Endometrial microvascular endothelial cells (primary cell): ENCODE measurements around the gene PCP2. TPM values are rescaled to one million over a fixed set of nuclear protein-coding genes. Genes with fewer than 3 reads are reported as not detected.

Experiments used
- in situ Hi-C: cut with HindIII; loops from 2 replicates; pipeline ENCODE4 v1.10.0; 2017; ENCODE audit warnings: low sequenced_read_pairs, low pct_unique_long_range_greater_than_20kb; ENCODE audit errors: inconsistent ontology term
- total RNA-seq: library from RNA; depleted of rRNA; stranded (reverse); fragments of >200 nt; gene quantifications from one replicate; pipeline ENCODE4 v1.2.3, GENCODE V29; 2015; ENCODE audit errors: inconsistent ontology term

The PCP2 gene
- not detected for total RNA-seq

DNA sequence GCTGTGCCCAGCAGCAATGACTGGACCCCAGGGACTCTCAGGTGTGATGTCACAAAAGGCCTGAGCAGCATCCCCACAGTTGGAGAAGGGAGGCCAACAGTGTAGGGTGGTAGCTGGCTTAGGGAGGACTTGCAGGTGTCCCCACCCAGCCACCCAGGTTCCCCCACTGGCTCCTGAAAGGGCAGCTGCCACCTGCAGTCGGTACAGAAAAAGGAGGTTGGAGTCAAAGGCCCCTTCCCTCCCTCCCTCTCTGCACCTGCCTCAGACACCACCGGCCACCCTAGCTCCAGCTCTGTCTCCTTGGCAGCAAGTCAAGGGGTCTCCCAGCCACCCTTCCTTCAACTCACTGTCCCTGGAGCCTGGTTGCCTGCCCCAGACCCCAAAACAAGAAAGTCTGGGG is at the start of gene PCP2:
TSS of gene PCP2 (minus strand) at position 22 of the 400 bp plus-strand sequence. CDS start 262 bp downstream, outside the sequence.
- in situ Hi-C loops = no loop called here

DNA sequence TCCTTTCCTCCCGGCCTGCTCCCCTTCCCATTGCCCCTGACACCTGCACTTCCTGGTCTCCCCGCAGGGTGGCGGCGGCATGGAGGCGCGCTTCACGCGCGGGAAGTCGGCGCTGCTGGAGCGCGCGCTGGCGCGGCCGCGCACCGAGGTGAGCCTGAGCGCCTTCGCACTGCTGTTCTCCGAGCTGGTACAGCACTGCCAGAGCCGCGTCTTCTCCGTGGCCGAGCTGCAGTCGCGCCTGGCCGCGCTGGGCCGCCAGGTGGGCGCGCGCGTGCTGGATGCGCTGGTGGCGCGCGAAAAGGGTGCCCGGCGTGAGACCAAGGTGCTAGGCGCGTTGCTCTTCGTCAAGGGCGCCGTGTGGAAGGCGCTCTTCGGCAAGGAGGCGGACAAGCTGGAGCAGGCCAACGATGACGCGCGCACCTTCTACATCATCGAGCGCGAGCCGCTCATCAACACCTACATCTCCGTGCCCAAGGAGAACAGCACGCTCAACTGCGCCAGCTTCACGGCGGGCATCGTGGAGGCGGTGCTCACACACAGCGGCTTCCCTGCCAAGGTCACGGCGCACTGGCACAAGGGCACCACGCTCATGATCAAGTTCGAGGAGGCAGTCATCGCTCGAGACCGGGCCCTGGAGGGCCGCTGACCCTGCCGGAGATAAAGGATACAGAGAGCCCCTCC is 48.8 kb upstream of the PCP2 start:
- in situ Hi-C loops = no loop called here

DNA sequence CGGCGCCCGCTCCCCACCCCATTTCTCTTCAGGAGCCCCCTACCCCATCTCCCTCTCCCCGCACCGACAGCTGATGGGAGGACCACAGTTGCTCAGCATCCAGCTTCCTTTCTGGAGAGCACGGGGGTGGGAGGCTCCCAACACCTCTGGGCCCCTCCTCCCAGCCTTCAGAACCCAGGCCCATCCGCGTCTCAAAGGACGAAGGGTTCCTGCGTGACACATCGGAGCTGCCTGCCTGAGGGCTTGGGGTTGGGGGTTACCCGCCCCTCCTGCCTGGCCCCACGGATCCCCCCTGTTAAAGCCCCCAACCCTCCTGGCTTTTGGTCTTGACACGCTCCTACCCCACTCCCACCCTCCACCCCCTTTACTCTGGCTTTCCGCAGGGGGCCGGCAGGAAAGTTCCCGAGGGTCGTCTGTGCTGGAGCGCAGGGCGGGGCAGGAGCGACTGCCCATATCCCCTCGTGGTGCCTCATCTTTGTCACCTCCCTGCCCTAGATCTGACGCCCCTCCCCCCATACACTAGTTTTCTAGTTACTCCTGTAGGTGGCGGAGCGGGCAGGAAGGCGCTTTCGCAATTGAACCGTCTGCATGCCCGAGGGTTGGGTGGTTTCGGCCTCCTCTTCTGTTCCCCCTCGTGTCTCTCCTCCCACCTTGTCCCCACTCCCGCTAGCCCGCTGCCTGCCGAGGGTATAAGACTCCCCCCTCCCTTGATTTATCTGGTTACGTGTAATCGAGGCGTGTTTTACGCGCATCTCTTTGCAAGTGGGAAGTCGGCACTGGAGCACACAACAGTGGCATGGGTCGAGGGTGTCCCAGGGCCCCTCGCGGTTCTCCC is 48.0 kb upstream of the PCP2 start:
- in situ Hi-C loops = no loop called here

DNA sequence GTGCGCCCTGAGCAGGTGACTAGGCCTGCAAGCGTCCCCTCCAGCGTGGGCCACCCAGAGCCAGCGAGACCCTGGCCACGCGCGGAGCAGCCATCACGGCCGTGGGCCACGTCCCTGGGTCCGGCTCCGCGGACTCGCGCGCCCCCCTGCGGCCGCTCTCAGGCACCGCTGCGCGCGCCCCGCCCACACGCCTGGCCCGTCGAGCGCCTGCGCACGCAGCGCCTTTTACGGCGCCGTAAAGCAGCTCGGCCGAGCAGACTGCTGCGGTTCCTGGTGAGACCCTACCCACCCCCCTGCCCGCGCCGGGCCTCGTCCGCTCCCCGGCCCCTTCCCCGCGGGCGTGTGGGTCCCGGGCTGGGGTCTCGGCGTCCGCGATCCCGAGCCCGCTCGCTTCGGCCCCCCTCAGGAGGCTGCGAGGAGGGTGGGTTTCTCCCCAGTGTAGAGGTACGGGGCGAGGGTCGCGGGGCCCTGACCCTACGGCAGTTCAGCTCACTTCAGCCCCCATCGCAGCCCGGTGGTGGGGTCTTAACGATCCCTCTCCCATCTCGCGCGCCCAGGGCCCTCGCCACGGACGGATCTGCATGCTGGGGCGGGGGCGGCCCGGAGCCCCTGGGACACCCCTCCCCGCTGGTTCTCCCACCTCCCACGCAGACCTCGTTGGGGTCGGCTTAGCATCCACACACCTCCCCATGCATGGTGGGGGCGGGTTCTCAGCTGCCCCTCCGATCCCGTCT is 47.3 kb upstream of the PCP2 start, which contains the start of gene TRAPPC5:
TSS of gene TRAPPC5 (plus strand) at position 228 of the 734 bp plus-strand sequence. CDS start 1,421 bp downstream, outside the sequence.
- in situ Hi-C loops = no loop called here

DNA sequence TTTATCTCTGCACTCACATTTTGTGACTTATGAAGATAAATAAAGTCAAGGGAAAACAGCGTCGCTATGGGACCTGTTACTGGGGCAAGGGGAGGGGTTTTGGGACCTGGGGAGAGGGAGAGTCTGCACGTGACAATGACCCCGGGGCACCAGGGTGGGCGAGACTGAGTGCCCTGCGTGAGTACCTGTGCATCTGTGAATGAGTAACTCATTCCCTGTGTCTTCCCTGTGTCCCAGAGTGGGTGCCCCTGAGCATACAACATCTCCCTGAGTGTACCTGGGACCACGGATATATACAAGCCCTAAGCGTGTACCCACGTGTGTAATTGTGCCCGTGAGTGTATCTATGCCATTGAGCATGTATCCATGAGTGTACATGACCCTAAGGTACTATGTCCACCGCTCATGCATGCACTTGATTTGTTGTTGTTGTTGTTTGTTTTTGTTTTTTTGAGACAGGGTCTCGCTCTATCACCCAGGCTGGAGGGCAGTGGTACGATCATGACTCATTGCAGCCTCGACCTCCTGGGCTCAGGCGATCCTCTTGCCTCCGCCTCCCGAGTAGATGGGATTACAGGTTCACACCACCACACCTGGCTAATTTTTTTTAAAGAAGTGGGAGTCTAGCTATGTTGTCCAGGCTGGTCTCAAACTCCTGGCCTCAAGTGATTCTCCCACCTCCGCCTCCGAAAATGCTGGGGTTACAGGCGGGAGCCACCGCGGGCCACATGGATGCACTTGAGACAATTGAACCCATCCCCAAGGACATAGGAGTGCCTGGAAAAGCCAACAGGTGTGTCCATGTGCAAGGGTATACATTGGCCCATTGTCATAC is 46.5 kb upstream of the PCP2 start:
- in situ Hi-C loops = no loop called here

DNA sequence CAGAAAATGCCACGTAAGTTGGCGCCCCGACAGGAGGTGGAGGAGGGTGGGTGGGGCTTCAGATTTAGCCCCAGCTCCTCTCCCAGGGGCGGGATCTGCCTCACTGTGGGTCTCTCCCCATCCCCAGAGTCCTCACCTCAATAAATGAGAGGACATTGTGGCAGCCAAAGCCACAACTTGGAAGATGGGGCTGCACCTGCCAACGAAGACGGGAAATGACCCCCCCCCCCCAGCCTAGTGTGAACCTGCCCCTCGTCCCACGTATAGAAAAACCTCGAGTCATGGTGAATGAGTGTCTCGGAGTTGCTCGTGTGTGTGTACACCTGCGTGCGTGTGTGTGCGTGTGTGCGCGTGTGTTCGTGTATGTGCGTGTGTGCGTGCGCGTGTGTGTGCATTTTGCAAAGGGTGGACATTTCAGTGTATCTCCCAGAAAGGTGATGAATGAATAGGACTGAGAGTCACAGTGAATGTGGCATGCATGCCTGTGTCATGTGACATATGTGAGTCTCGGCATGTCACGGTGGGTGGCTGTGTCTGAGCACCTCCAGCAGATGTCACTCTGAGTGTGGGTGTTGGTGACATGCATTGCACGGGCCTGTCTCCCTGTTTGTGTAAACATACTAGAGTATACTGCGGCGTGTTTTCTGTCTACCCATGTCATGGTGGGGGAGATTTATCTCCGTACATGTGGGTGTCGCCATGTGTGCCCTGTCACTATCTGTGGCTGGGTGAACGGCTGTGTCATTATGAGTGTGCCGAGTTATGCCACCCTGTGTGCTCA is 45.6 kb upstream of the PCP2 start:
- in situ Hi-C loops = no loop called here

DNA sequence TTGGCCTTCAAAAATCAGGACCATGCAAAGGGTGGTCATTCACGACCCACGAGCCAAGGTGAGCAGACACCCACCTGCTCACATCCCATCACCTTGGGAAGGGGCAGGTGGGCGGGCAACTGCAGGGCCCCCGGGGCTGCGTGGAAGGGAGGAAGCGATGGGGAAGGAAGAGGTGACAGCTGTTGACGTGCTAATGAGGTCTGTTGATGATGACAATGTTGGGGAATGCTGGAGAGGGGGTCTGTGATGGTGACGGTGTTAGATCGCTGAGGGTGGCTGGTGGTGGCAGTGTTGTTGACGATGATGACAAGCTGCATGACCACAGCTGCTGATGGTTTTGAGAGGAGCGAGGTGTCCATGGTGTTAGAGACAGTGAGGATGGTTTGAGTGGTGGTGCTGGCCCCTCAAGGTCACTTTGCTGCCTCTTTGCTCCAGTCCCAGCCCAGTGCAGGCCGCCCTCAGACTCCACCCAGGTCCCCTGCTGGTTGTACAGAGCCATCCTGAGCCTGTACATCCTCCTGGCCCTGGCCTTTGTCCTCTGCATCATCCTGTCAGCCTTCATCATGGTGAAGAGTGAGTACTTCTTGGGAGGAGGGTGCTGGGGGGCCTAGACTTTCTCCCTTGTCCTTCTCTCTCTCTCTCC is 44.3 kb upstream of the PCP2 start:
- in situ Hi-C loops = no loop called here

DNA sequence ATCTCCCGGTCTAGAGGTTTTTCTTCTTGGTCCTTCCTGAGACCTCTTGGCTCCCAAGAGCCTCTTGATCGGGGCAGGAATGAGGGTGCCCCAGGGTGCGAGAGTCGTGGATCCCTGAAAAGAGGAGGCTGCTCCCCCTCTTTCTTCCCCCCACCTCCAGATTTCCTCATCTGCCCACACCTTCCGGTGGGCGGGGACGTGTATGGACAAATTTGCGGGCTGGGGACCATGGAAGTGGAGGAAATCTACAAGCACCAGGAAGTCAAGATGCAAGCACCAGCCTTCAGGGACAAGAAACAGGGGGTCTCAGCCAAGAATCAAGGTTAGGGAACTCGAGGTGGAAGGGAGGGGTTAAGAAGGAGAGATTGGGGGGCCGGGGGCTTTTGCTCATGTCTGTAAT is 43.3 kb upstream of the PCP2 start, which contains the start of gene MCEMP1:
TSS of gene MCEMP1 (plus strand) at position 237 of the 400 bp plus-strand sequence. CDS start at position 268, 31 bp downstream.
- in situ Hi-C loops = no loop called here

DNA sequence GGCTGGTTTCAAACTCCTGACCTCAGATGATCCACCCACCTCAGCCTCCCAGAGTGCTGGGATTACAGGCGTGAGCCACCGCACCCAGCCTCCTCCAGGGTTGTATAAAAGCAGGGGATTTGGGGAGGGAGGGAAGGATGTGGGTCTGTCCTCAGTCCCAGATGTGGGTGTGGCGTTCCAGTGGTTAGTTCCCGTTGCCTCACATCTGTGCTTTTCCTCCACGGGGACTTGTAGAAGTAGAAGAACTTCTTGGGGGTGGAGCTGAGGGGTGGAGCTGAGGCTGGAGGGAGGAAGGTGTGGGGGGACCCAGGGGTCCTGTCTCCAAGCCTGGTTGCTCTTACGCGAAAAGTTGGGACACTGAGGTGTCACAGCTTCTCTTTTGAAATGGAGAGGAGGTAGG is 42.9 kb upstream of the PCP2 start:
- in situ Hi-C loops = no loop called here

DNA sequence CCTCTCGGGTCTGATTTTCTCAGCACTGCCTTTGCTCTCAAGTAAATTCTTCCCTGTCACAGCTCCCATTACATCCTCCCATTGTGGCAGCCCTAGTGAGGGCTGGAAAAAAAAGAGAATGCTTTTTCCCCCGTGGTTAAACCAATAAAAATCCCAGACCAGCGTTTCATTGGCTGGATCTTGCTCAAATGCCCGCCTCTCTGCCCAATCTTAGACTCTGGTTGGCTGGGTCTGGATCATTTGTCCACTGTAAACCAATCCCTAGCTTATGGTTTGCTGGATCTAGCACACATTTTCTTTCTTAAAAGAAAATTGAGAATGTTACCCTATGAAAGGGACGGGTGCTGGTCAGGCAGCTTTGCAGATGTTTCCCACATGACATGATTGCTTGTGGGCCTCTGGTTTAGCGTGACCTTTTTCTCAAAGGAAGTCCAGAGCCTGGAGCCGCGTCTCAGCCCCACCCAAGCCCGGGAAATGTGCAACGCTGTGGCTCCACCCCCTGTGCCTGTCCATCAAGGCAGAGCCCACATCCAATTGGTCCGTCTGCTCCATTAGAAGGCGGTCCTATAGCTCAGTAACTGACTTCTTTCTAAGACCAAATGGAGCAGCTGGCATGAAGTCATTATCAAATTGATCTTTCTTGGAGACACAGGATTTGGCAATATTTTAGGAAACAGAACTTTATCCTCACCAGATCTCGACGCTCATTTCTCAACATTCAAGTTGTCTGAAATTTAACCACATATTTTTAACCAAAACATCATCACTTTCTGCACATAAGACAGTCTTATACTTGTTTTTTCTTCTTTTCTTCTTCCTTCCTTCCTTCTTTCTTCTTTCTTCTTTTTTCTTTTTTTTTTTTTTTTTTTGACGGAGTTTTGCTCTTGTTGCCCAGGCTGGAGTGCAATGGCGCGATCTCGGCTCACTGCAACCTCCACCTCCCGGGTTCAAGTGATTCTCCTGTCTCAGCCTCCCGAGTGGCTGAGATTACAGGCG is 40.8 kb upstream of the PCP2 start:
- in situ Hi-C loops = no loop called here

DNA sequence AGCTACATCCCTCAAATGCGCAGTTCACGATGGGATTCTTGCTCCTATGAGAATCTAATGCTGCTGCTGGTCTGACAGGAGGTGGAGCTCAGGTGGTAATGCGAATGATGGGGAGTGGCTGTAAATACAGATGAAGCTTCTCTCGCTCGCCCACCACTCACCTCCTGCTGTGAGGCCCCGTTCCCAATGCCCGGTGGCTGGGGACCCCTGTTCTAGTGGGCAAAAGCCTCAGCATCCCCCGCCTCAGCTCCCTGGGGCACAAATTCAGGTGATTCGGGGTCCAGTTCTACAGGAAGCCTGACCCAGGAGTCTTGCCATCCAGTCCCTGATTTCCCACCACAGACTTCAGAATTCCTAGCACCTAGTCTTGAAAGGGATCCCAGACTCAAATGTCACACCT is 39.0 kb upstream of the PCP2 start:
- in situ Hi-C loops = no loop called here

DNA sequence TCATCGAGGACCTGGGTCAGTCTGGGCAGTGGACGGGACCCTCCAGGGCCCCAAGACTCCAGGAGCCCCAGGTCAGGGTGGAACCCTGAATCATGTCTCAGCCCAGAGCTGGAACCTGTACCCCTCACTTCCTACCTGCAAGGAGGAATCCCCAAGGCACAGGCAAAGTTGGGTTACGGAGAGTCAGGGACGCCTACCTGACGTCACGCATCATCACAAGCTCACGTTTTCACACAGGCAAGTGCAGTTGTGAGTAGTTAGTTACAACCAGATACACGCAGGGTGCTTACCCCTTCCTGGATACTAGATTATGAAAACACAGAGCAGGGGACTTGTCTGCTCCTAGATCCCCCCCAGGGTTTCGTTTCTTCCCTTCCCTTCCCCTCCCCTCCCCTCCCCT is 37.3 kb upstream of the PCP2 start:
- in situ Hi-C loops = no loop called here

DNA sequence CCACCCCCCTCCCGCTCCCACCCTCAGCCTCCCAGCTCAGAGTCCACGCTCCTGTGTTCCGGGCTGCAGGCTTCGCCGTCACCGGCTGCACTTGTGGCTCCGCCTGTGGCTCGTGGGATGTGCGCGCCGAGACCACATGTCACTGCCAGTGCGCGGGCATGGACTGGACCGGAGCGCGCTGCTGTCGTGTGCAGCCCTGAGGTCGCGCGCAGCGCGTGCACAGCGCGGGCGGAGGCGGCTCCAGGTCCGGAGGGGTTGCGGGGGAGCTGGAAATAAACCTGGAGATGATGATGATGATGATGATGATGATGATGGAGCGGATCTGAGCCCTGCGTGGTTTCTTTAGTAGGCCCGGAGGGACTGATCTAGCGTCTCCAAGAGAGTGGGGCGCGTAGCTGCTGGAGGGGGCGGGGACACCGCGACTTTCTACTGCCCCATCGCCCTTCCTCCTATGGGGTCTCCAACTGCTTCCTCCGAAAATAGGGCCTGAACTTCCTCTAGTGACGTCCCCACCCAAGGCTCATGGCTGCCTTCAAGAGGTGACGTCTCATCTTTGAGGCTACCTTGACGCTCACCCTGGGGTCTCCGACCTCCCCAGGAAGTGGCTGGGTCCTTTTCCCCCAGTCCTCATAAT is 36.7 kb upstream of the PCP2 start:
- in situ Hi-C loops = no loop called here

DNA sequence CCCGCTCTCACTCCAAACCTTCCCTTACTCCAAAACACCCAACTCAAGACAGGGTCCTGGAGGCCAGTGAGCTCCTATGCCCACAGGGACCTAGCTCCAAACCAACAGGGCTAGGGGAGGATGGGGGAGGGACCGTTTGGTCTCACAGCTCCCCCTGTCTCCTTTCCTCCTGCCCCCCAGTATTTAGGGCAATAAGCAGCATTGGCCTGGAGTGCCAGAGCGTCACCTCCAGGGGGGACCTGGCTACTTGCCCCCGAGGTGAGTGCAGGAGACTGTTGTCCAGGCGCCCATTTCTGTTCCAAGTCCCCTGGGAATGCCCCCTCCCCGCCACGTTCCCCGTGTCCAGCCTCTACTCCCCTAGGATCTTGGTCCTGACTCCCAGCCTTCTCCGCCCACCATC is 36.1 kb upstream of the PCP2 start:
- in situ Hi-C loops = no loop called here

DNA sequence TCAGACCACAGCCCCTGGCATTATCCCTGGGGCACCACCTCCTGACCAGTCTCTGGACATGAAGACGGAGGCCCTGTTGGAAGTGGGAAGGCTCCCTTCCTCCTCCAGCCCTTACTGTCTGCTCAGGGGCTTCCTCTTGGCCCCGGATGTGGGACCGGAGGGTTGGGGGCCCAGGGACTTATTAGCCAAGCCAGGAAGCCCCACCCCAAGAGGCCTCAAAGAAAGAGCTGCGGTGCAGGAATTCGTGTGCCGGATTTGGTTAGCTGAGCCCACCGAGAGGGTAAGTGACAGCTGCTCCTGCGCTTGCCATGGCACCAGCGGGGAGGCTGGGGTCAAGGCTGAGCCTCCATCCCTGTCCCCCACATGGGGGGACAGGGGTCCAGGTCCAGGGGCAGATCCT is 35.3 kb upstream of the PCP2 start, which contains the start of gene RETN:
TSS of gene RETN (plus strand) at position 208 of the 400 bp plus-strand sequence. CDS start 278 bp downstream, outside the sequence.
- in situ Hi-C loops = no loop called here

DNA sequence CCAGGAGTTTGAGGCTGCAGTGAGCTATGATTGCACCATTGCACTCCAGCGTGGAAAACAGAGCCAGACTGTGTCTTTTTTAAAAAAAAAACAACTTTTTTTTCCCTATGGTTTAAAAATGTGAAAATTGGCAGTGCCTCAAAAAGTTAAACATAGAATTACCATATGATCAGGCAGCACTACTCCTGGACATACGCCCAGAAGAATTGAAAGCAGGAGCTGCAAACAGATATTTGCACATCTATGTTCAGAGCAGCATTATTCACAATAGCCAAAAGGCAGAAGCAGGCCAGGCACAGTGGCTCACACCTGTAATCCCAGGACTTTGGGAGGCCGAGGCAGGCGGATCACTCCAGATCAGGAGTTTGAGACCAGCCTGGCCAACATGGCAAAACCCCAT is 31.6 kb upstream of the PCP2 start:
- in situ Hi-C loops = no loop called here
